H9 (cell line): ENCODE results near the gene ATRN. TPM values are rescaled to one million over a fixed set of nuclear protein-coding genes. Genes with fewer than 3 reads are reported as not detected.

Experiments
- DNase-seq: peaks from one replicate; pipeline ENCODE4 v3.0.0-alpha.2; 2017
- H2AFZ ChIP-seq: one replicate; pipeline ENCODE4 v1.6.1; 2013; ENCODE audit warnings: mild to moderate bottlenecking, low read length, control low read depth, moderate library complexity
- H2AK5ac ChIP-seq: 2 replicates; pipeline ENCODE4 v1.6.1; 2013; ENCODE audit warnings: low read length, control low read depth, mixed read lengths; ENCODE audit not compliant: insufficient read length
- H2BK120ac ChIP-seq: one replicate; pipeline ENCODE4 v1.6.1; 2013; ENCODE audit warnings: low read depth, mild to moderate bottlenecking, low read length, control low read depth, inconsistent platforms; ENCODE audit not compliant: poor library complexity, severe bottlenecking
- H2BK12ac ChIP-seq: 2 replicates; pipeline ENCODE4 v1.6.1; 2013; ENCODE audit warnings: low read length, control low read depth, mixed read lengths, low read depth; ENCODE audit not compliant: insufficient read length
- H2BK15ac ChIP-seq: 2 replicates; pipeline ENCODE4 v1.6.1; 2013; ENCODE audit warnings: low read depth, low read length, control low read depth
- H2BK20ac ChIP-seq: one replicate; pipeline ENCODE4 v1.6.1; 2013; ENCODE audit warnings: low read depth, mild to moderate bottlenecking, low read length, control low read depth, inconsistent platforms; ENCODE audit not compliant: poor library complexity, severe bottlenecking
- H2BK5ac ChIP-seq: 2 replicates; pipeline ENCODE4 v1.6.1; 2013; ENCODE audit warnings: low read length, control low read depth, mixed read lengths; ENCODE audit not compliant: insufficient read length
- H3K14ac ChIP-seq: 2 replicates; pipeline ENCODE4 v1.6.1; 2013; ENCODE audit warnings: low read length, control low read depth; ENCODE audit not compliant: insufficient read depth
- H3K18ac ChIP-seq: 2 replicates; pipeline ENCODE4 v1.6.1; 2013; ENCODE audit warnings: low read depth, mild to moderate bottlenecking, mixed read lengths, low read length, control low read depth; ENCODE audit not compliant: insufficient read length
- H3K23ac ChIP-seq: 2 replicates; pipeline ENCODE4 v1.6.1; 2013; ENCODE audit warnings: low read length, control low read depth, mixed read lengths, low read depth; ENCODE audit not compliant: insufficient read length
- H3K23me2 ChIP-seq: 2 replicates; pipeline ENCODE4 v1.6.1; 2013; ENCODE audit warnings: low read depth, mild to moderate bottlenecking, mixed read lengths, low read length, control low read depth; ENCODE audit not compliant: insufficient read length, poor library complexity, severe bottlenecking
- H3K27ac ChIP-seq: 2 replicates; pipeline ENCODE4 v1.5.1; 2013; ENCODE audit warnings: low read length, control low read depth, mixed read lengths, low read depth; ENCODE audit not compliant: insufficient read length
- H3K27me3 ChIP-seq: 2 replicates; pipeline ENCODE4 v1.6.1; 2013; ENCODE audit warnings: low read length, control low read depth, inconsistent platforms; ENCODE audit not compliant: insufficient read depth
- H3K4ac ChIP-seq: 2 replicates; pipeline ENCODE4 v1.6.1; 2013; ENCODE audit warnings: low read depth, mild to moderate bottlenecking, control low read depth, inconsistent platforms, low read length, moderate library complexity
- H3K4me1 ChIP-seq: 2 replicates; pipeline ENCODE4 v1.6.1; 2013; ENCODE audit warnings: low read length, control low read depth, inconsistent platforms; ENCODE audit not compliant: insufficient read depth
- H3K4me2 ChIP-seq: 2 replicates; pipeline ENCODE4 v1.6.1; 2013; ENCODE audit warnings: low read length, control low read depth, mixed read lengths; ENCODE audit not compliant: insufficient read length, insufficient read depth
- H3K56ac ChIP-seq: 2 replicates; pipeline ENCODE4 v1.6.1; 2013; ENCODE audit warnings: low read depth, mild to moderate bottlenecking, mixed read lengths, low read length, control low read depth; ENCODE audit not compliant: insufficient read length
- H3K79me1 ChIP-seq: 2 replicates; pipeline ENCODE4 v1.6.1; 2013; ENCODE audit warnings: low read depth, mild to moderate bottlenecking, moderate library complexity, low read length, control low read depth, inconsistent platforms; ENCODE audit not compliant: insufficient read depth, poor library complexity, severe bottlenecking
- H3K79me2 ChIP-seq: 2 replicates; pipeline ENCODE4 v1.6.1; 2013; ENCODE audit warnings: low read length, control low read depth, inconsistent platforms; ENCODE audit not compliant: insufficient read depth
- H3K9ac ChIP-seq: 2 replicates; pipeline ENCODE4 v1.6.1; 2013; ENCODE audit warnings: low read length, control low read depth, mixed read lengths; ENCODE audit not compliant: insufficient read length; ENCODE audit errors: extremely low read depth
- H3K9me3 ChIP-seq: one replicate; pipeline ENCODE4 v1.6.1; 2013; ENCODE audit warnings: low read depth, low read length, inconsistent platforms; ENCODE audit not compliant: control insufficient read depth
- H3T11ph ChIP-seq: one replicate; pipeline ENCODE4 v1.6.1; 2013; ENCODE audit warnings: mild to moderate bottlenecking, low read length, control low read depth, inconsistent platforms
- H4K20me1 ChIP-seq: one replicate; pipeline ENCODE4 v1.6.1; 2013; ENCODE audit not compliant: control insufficient read depth, insufficient read length, insufficient read depth
- H4K5ac ChIP-seq: 2 replicates; pipeline ENCODE4 v1.6.1; 2013; ENCODE audit warnings: low read depth, mild to moderate bottlenecking, mixed read lengths, low read length, control low read depth; ENCODE audit not compliant: insufficient read length
- H4K8ac ChIP-seq: replicated peaks from 2 replicates; pipeline ENCODE4 v1.6.1; 2013; ENCODE audit warnings: low read length, control low read depth, mixed read lengths, low read depth; ENCODE audit not compliant: insufficient read length
- H4K91ac ChIP-seq: 2 replicates; pipeline ENCODE4 v1.6.1; 2013; ENCODE audit warnings: low read depth, mild to moderate bottlenecking, moderate library complexity, mixed read lengths, low read length, control low read depth; ENCODE audit not compliant: insufficient read length
- H3K27ac Mint-ChIP-seq, 3 experiments: 2 replicates in 2 of 3; 3 replicates in 1 of 3; pipeline ENCODE4 v1.8.0; 2020 to 2021; ENCODE audit warnings: mixed read lengths in 3 of 3, mild to moderate bottlenecking in 1 of 3, moderate library complexity in 1 of 3
- H3K27me3 Mint-ChIP-seq: 2 replicates; pipeline ENCODE4 v1.8.0; 2021; ENCODE audit warnings: low read depth, mild to moderate bottlenecking, moderate library complexity, mixed read lengths
- H3K36me3 Mint-ChIP-seq, 3 experiments: 2 replicates in 2 of 3; 3 replicates in 1 of 3; pipeline ENCODE4 v1.8.0; 2020 to 2021; ENCODE audit warnings: low read depth in 3 of 3, mixed read lengths in 3 of 3; ENCODE audit not compliant: insufficient read depth in 1 of 3
- H3K4me1 Mint-ChIP-seq, 2 experiments: 2 replicates each; pipeline ENCODE4 v1.8.0; 2020; ENCODE audit warnings: mixed read lengths in 2 of 2
- H3K4me3 Mint-ChIP-seq, 2 experiments: 2 replicates in 1 of 2; 3 replicates in 1 of 2; pipeline ENCODE4 v1.8.0; 2020 to 2021; ENCODE audit warnings: mild to moderate bottlenecking in 2 of 2, mixed read lengths in 2 of 2, moderate library complexity in 1 of 2
- H3K9me3 Mint-ChIP-seq, 2 experiments: 2 replicates in 1 of 2; 3 replicates in 1 of 2; pipeline ENCODE4 v1.8.0; 2020; ENCODE audit warnings: mild to moderate bottlenecking in 2 of 2, mixed read lengths in 2 of 2, moderate library complexity in 1 of 2
- CTCF ChIP-seq: fragments of 200-600 bp; sonication (generic); conservative IDR thresholded peaks from 3 replicates; pipeline ENCODE4 v1.8.0; 2021; ENCODE audit warnings: antibody characterized with exemption, mild to moderate bottlenecking
- WGBS: extraction: QIAGEN DNeasy Blood & Tissue Kit; methylation state at CpG from one replicate; pipeline ENCODE4 v1.1.7; 2013; ENCODE audit warnings: missing lambda C conversion rate, low lambda C conversion rate, mixed read lengths; ENCODE audit not compliant: insufficient read length; ENCODE audit errors: extremely low coverage; 5-methylcytosine and 5-hydroxymethylcytosine counted together
- total RNA-seq: library from RNA; stranded (reverse); gene quantifications from 2 replicates; pipeline ENCODE4 v1.2.1, GENCODE V29; 2021

The ATRN gene
- total RNA-seq, 1 experiment from 2014 or later, result 23.1 TPM

DNA sequence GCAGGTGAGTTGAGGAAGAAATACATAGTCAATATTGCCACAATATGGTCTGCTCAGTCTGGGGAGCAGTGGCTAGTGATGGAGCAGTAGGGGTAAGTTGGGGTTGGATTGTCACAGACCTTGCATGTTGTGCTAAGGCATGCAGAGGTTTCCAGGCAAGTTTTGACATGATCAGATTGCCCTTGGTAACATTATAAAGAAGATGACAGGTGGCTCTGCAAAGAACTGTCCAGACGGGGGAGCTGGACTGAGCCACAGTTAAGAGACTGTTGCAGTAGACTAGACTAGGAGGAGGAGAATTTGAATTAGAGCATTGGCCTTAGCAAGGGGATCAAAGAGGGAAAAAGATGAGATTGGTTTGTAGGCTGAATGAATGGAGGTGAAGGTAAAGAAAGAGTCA, 23.4 kb downstream of the ATRN start:
- H3K4me3 Mint-ChIP-seq, result no peak overlapping the region
- Histone ChIP-seq H3K14ac (no peak overlapping the region), H4K91ac (no peak overlapping the region), H3K18ac (no peak overlapping the region), H3K23ac (no peak overlapping the region), H3K4me2 (no peak overlapping the region), H3K27ac (no peak overlapping the region), H3K9ac (no peak overlapping the region), H2BK12ac (no peak overlapping the region), H3K4me1 (no peaks in the 10 kb centered on the region), H2AFZ (no peak overlapping the region), H2BK5ac (no peak overlapping the region), H4K8ac (no peak overlapping the region), H3K56ac (no peak overlapping the region), H2BK20ac (no peak overlapping the region), H2BK15ac (no peak overlapping the region), H3K79me2 (no peaks in the 10 kb centered on the region), H4K5ac (no peak overlapping the region), H3K9me3 (no peaks in the 10 kb centered on the region), H4K20me1 (no peaks in the 10 kb centered on the region), H2AK5ac (no peak overlapping the region), H3K27me3 (no peaks in the 10 kb centered on the region), H2BK120ac (no peak overlapping the region), H3K79me1 (no peaks in the 10 kb centered on the region), H3T11ph (no peak overlapping the region), H3K4ac (no peak overlapping the region), H3K23me2 (no peaks in the 10 kb centered on the region)
- H3K4me1 Mint-ChIP-seq, result peaks cover 10% of the 10 kb centered on the region in 2 experiments; a peak in 3 of 4 replicates
- no peaks in the 10 kb centered on the region for H3K27me3 Mint-ChIP-seq
- WGBS, result no CpG with 5 or more reads among the region's 1 CpG
- DNase-seq, result no peak
- H3K36me3 Mint-ChIP-seq, result no peaks in the 10 kb centered on the region; a peak in 1 of 7 replicates
- no peak overlapping the region for H3K27ac Mint-ChIP-seq
- no peaks in the 10 kb centered on the region; a peak in 1 of 5 replicates for H3K9me3 Mint-ChIP-seq
- peak; percentile 30; the same call in 2 of the 3 replicates for TF ChIP-seq CTCF
